Measurements from ENCODE around the gene CDH4.

CDH4 gene

DNA sequence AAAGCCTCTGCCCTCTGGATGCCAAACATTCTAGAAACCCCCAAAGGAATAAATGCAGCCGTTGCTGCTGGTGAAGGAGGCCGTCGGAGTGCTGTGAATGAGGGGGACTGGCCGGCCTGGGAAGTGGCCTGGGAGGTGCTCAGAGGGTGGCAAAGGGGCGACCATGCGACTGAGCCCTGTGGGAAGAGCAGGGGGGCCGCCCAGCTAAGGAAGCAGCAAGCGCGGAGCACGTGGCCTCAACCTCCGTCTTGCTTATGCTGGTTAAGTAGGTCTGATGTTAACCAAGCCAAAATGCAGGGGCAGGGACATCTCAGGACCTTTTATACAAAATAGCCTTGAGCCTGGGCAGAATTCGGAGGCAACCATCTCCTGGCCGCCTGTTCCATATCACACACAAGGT is 432.1 kb downstream of the CDH4 start:
- DNase-seq: no peak

DNA sequence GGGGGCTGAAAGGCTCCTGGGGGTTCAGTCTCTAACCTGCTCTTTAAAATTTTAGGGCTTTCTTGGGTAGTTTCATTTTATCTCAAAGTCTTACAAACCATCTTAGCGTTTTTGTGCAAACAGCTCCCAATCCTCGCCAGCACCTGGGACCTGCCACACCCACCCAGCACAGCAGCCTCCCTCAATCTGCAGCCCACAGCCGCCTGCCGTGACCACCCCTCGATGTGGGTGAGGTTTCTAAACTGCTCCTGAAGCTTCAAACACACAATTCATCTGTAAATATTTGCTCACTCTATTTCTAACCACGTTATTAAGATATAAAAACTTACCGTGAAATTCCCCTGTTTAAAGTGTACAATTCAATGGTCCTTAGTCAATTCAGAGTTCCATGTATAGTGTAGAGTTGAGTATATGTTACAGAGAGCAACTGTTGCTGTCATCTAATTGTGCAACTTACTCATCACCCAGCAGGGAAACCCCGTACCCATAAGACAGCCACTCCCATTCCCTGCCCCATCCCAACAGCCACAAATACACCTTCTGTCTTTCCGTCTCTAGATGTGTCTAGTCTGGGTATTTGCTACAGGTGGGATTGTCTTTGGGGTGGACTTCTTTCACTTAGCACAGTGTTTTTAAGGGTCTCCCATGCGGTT is 432.6 kb downstream of the CDH4 start:
- no peak for DNase-seq

DNA sequence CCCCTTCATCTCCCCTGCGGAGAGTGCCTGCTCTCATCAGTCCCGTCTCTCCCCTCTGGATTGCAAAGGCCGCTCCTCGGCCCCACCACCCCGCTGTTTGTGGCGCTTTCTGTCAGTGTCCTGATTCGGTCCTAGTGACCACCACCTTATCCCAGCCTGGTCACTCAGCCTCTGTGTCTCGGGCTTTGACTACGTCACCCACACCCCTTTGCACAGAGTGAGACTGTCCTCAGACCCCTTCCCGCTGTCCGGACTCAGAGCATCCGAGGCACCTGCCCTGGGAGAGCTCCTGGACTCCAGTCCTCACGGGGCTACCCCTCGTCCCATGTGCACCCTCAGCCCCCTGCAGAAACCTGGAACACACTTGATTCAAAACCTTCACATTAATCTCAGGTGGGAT is 433.4 kb downstream of the CDH4 start:
- DNase-seq: no peak

DNA sequence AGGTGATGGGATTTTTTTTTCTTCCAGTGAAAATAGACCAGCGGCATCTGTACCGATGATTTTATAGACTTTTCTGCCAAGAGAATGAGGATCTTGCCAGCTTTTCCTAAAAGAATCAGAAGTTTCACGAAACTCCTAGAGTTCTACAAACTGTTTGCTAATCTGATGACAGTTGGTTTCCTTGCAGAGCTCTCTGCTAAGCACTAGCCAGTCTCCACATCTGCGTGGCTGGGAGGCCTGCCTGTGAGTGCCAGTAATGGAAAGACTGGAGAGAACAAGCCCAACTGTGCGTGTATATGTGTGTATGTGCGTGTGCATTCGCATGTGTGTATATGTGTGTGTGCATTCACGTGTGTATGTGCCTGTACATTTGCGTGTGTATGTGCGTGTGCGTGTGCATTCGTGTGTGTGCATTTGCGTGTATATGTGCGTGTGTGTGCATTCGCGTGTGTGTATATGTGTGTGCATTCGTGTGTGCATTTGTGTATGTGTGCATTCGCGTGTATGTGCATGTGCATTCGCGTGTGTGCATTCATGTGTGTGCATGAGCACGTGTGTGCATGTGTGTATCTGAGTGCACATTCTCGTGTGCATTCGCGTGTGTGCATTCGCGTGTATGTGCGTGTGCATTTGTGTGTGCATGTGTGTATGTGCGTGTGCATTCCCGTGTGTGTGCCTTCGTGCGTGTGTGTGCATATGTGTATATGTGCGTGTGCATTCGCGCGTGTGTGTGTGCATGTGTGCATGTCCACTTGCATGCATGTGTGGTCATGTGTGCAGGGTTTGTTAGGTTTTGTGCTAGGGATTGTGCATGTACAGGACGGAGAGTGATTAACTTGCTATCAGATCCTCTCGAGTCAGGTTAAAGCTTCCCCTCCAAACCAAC is 434.2 kb downstream of the CDH4 start:
- no peak for DNase-seq

DNA sequence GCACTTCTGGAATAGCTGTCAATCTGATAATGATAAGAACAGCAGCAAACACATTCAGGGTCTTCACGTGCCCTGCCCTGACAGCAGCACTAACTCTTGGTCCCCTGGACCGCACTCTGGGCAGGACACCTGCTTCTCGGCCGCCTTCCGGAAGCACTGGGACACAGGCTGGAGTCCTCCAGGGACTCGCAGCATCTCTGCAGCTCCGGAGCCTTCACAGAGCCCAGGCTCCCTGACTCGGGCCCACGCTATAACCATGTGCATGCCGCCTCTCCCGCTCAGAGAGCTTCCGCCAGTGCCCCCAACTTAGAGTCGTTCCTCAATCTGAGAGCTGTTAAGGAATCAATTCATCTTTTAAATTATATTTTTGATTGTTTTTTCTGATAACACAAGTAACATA is 436.4 kb downstream of the CDH4 start:
- DNase-seq: no peak

DNA sequence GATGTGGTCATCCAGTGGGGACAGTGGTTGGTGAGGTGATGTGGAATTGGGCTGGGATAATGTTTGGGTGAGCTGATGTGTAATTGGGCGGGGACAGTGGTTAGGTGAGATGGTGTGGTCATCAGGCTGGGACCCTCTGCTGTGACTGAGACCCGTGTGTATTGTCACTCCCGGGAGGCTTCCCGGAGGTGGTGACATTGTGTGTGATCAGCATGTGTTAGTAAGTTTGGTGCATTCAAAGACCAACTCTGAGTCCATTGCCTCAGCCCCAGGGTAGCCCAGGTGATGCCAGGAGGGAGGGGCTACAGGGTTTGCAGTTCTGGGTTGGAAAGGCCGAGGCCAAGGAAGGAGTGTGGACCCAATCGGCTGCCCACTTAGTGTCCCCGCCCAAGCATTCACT is 438.1 kb downstream of the CDH4 start:
- DNase-seq: no peak

DNA sequence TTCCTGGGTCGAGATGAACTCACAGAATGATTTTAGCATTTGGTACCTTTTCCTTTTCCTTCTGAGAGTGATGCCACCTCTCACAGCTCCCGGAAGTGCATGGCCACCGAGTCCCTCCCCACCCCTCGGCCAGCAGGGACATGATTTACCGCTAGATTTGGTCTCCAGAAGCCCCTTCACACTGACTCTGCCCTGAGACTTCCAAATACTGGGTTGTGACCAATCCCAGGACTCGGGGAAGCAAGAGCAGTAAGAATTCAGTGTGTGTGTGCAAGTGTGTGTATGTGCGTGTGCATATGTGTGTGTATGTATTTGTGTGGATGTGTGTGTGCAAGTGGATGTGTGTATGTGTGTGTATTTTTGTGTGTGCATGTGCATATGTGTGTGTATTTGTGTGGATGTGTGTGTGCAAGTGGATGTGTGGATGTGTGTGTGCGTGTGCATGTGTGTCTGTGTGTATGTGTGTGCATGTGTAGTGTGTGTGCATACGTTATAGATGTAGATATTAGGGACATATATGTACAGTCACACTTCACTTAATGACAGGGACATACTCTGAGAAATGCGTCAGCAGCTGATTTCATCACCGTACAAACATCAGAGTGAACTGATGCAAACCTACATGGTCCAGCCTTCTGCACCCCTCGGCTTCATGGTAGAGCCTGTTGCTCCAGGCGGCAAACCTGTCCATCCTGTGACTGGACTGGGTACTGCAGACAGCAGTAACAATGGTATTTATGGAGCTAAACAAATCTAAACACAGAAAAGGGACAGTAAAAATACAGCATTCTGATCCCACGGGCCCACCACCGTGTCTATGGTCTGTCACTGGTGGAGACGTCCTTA is 439.2 kb downstream of the CDH4 start:
- no peak for DNase-seq

DNA sequence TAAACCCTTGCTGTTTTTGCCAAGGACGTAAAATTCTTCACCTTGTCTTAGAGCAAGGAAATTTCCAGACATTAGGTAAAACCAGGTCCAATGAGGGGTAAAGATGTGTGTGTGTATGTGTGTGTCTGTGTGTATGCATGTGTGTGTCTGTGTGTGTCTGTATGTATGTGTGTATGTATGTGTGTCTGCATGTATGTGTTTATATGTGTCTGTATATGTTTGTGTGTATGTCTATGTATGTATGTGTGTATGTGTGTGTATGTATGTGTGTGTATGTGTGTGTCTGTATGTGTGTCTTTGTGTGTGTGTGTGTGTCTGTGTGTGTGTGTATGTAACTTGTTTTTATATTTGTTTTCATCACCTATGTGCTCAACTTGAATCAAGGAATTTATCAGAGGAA is 439.9 kb downstream of the CDH4 start:
- DNase-seq: no peak

DNA sequence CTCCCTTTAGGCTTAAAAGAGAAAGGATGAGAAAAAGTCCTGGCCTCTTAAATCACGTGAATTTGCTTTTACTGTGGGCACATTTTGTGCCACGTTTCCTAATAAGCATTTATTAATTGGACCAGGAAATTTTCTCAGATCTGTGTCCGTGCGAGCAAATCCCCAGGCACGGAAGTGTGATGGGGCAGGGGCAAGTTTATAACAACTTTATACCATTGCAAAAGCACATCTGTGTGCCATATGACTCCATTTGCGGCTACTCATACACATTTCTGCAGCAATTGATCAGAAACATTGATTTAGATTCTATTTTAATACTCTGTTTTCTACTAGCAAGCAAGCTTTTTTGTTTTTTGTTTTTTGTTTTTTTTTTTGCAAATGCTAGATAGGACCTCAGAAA is 440.4 kb downstream of the CDH4 start:
- DNase-seq: no peak

DNA sequence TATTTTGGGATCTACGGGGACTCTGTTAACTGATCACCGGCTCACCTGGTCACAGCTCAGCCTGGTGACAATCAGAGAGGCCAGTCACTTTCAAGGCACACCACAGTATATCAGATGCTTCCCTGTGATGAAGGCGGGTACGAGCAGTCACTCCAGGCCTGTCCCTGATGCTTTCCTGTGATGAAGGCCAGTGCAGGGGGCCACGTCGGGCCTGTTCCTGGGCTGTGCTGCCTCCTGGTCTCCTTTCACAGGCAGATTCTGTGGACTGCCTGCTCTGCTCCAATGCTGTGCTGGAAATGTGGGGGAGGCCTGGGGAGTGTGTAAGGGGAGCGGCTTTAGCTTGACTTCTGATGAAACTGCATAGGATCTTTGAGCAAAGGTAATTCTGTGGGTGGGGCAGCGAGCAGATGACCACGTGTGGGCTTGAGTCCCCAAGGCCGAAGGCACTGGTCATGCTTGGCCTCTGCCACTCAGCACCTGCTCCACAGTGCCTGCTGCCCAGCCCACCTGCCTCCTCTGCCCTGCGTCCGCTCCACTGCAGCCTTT is 441.1 kb downstream of the CDH4 start:
- DNase-seq: no peak

DNA sequence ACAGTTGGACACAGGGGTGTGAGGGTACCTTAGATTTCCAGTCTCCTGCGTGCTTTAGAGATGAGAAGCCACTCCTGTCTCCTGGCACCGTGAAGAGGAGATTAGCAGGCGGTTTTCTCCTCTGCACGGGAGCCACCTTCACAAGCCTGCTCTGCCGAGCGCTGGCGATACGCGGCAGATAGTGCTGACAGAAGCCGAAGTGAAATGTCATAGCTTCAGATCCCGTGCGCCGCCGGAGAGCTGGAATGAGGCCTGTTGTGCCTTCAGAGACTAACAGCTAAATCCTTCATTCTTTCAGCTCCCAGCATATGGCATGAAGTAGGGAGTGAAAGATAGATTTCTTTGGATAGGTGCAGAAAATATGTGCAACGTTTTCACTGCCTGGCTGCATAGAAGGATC is 442.6 kb downstream of the CDH4 start:
- DNase-seq: no peak

DNA sequence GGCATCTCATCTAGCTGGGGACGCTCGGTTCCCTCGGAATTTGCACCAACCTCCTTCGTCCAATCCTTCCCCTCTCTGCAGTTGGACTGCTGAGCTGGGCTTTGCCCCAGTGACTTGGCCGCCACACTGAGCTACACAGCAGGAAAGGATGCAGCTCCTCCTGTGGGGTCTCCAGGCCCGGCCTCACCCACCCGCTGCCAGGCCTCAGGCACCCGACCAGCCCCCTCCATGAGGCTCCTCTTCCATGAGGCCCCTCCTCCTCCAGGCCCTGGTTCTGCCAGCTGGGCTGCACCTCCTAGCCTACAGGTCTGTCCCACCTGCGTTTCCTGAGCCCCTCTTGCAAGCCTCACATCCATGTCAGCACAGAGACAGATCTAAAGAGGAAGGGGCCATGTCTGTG is 443.7 kb downstream of the CDH4 start:
- no peak for DNase-seq

DNA sequence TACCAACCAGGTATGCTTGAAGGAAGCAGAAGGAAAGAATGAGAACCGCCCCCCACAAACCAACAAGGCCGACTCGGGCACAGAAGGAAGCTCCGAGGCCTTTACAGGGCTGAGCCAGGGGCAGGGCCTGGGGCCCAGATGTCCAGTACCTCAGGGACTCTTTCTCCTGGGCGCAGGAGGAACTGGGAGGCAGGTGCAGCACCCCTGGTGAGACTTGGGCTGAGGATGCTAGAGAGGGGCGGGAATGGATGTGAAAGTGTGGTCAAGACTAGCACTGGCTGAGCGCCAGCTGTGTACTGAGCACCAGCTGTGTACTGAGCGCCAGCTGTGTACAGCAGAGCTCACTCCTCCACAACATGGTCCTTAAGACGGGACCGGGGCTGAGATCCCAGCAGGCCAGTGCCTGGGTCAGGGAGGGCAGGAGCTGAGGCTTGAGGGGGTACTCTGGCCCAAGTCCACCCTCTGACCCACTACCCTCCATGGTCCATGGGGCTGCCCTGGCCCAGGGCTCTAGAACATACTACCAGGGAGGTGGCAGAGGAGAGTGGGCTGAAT is 444.2 kb downstream of the CDH4 start:
- no peak for DNase-seq

DNA sequence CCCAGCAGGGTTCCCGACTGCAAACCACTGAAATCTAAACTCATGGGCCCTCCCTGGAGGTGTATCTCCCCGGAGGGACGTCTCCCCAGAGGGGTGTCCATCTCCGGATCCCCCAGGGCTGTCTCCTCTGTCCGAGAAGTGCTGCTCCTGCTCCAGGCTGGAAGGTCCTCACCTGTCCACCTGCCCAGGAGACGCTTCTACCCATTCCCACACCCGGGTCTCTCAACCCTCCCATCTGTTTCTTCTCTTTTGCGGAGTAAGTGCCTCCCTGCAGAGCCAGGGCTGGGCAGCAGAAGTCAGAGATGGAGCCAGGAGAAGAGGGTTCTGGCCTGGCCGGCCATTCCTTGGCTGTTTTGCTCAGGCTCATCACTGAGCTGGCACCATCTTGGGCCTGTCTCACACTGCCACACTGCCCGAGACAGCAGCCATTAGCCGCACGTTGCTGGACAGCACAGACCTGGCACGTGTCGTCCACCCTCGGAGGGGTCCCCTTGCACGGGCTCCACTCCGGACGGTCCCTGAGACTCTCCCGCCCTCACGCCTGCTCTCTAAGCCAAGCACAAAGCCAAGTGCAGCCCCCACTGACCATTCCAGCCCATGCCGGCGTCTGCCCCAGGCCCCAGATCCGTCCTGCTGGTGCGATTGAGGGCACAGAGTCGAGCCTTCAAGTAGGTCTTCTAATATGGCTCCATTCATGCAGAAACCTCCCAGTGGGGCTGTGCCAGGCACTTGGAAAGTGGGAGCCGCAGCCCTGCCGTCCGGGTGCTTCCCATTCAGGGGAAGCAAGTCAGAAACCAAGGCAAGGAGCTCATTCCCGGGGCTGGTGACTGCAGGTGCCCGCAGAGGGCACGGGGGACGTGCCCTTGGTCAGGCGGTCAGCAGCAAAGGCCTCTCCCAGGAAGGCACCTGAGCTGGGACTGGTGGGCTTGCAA is 445.9 kb downstream of the CDH4 start:
- no peak for DNase-seq

DNA sequence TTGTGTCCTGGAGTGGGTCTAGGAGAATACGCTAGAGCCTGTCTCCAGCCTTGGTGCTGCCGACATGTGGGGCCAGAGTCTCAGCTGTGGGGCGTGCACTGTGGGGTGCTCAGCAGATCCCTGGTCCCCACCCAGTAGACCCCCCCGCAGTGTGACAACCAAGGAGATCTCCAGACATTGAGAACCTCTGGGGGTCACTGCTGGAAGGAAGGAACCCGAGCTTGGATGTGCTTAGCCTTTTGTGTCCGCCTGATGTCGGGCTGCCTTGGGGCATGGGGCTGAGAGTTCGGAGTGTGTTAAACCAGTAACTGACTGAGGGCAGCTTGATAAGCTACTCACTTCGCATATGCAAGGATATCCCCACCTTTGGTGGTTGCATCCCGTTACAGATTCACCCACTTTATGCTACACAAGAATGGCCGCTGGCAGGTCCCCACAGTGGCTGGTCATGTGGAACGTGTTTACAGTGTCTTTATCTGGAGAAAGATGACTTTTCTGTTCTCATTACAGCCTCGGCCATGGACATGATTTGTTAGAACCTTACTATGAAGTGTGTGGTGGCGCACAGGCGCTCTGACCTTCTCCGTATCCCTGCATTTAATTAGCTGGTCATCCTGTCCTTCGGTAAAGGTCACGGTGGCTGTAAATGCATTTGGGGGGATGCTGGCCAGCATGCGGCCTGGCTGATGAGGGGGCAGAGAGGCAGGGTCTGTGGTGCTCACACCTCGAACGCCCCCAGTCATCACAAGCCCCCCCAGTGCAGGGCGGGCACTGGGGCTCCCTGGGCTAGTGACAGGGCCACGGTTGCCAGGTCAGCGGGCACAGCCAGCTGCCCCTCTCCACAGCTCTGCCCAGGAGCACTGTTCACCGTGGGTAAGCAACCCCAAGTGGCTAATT is 446.8 kb downstream of the CDH4 start:
- no peak for DNase-seq

DNA sequence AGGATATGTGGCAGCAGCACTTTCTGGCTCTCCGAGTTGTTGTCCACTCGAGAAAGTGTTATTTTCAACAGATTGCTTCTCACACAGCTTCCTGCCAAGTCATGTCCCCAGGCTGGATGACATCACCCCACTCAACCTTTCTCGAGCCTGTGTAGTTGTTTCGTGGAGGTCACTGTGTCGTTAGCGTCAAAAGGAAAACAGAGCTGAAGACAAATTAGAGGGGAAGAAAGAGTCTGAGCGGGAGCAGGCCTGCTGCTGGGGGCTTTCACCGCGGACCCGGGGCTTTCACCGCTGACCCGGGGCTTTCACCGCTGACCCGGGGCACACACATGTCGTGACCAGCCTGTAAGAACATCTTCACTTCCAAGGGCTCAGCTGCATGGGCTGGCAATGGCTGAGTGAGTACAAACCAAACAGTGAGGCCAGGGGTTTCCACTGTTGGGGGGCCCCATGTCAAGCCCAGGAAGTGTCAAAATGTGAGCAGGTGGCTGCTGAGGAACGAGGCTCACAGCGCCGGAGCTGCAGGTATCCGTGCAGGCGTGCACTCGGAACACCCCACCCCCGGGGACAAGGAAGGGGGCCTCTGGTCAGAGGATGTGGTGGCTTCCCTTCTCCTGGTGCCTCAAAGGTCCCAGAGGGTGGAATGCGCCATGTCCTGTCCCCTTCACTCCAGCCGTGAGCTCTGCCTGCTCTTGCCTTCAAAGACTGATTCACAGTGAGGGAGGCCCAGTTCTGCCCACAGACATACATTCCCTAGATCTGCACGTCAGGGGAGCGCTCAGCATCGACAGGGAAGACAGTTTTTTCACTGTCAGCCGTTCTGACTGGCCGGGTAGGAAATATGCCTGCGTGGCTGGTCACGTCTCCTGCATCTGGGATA is 447.7 kb downstream of the CDH4 start:
- no peak for DNase-seq

DNA sequence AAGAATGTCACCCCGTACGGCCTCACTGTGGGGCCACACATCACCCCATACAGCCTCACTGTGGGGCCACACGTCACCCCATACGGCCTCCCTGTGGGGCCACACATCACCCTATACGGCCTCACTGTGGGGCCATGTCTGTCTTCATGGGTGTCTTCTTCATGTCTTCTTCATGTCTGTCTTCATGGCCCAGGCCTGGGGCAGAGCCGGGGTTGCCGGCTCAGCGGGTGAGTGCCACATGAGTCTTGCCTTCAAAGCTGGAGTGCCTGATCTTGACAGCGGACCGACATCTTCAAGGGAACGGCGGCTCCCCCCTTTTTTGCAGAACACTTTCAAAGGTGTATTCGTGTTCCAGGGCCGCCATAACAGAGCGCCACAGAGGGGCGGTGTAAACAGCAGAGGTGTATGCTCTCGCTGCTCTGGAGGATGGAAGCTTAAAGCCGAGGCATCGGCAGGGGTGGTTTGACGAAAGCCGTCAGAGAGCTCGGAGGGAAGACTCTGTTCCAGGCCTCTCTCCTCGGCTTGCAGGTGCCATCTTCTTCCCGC is 448.6 kb downstream of the CDH4 start:
- no peak for DNase-seq

DNA sequence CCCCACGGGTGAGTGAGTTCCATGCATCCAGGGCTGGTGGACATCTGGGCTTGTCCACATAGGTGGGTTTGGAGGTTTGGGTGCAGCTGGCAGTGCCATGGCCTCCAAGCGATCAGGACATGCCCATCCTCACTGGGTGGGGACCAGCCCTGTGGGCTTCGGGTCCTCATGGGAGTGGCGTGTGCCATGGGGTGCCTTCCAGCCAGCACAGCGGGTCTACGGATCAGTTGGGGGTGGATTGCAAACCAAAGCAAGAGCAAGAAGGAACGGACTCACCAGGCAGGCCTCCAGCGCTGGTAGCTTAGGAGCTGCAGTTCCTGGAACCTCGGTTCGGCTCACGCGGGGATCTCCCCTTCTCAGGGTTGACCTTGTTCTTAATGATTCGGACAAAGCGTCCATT is 449.3 kb downstream of the CDH4 start:
- no peak for DNase-seq

DNA sequence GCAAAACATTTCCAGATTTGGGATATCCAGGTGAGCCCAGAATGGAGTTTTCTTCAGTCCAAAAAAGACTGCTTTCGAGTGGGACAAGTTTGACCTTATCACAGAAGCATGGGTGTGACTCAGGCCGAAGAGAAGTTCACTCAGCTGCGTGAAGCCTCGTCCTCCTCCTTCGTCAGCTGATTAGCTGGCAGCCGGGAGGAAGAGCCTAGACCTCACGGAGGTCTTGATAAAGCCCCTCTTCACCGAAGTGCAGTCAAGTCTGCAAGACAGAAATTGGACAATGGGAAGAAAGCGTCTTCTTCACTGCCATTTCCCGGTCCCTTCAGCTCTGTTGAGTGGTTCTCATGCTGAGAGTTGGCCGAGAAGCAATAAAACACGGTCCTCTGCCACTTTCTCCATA is 449.7 kb downstream of the CDH4 start:
- DNase-seq: no peak
